Measurements from ENCODE around the gene HNF1A.

Gene HNF1A

DNA sequence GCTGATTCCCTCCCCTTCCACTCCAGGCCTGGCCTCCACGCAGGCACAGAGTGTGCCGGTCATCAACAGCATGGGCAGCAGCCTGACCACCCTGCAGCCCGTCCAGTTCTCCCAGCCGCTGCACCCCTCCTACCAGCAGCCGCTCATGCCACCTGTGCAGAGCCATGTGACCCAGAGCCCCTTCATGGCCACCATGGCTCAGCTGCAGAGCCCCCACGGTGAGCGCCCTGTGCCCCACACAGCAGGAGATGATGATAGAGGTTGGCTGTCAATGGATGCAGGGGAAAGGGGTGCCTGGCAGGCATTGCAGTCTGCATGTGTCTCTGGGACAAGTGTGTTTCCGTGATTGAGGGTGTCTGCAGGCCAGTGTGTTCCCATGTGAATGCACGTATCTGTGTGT, 19.1 kb downstream of the HNF1A start:
- TF ChIP-seq, protein P1, sequence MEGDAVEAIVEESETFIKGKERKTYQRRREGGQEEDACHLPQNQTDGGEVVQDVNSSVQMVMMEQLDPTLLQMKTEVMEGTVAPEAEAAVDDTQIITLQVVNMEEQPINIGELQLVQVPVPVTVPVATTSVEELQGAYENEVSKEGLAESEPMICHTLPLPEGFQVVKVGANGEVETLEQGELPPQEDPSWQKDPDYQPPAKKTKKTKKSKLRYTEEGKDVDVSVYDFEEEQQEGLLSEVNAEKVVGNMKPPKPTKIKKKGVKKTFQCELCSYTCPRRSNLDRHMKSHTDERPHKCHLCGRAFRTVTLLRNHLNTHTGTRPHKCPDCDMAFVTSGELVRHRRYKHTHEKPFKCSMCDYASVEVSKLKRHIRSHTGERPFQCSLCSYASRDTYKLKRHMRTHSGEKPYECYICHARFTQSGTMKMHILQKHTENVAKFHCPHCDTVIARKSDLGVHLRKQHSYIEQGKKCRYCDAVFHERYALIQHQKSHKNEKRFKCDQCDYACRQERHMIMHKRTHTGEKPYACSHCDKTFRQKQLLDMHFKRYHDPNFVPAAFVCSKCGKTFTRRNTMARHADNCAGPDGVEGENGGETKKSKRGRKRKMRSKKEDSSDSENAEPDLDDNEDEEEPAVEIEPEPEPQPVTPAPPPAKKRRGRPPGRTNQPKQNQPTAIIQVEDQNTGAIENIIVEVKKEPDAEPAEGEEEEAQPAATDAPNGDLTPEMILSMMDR (IDR thresholded peaks at IDR 0.05; ENCODE audit: low read depth, low read length), result no peak
- DNase-seq (ENCODE audit: extremely low read depth, low read depth), result no peak

DNA sequence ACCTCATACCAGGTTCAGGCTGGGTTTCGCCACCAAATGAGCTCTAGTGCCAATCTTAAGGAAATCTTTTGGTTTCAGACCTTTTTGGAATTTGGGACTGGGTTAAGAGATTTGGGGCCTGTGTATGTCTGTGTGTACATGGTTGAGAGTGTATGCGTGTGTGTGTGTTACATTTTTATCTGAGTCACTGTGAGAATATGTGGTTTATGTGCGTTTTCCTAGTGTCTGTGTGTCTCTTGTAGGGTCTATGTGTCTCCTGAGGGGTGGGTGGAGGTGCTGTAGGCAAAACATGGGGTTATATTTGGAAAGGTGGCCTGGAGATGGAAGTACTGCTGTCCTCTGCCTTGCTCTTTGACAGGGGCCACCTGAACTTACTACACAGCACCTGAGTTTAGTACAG, 20.1 kb downstream of the HNF1A start:
- no peak for DNase-seq (ENCODE audit: extremely low read depth, low read depth)
- TF ChIP-seq, protein P1 (IDR thresholded peaks at IDR 0.05; ENCODE audit: low read depth, low read length), result no peak

DNA sequence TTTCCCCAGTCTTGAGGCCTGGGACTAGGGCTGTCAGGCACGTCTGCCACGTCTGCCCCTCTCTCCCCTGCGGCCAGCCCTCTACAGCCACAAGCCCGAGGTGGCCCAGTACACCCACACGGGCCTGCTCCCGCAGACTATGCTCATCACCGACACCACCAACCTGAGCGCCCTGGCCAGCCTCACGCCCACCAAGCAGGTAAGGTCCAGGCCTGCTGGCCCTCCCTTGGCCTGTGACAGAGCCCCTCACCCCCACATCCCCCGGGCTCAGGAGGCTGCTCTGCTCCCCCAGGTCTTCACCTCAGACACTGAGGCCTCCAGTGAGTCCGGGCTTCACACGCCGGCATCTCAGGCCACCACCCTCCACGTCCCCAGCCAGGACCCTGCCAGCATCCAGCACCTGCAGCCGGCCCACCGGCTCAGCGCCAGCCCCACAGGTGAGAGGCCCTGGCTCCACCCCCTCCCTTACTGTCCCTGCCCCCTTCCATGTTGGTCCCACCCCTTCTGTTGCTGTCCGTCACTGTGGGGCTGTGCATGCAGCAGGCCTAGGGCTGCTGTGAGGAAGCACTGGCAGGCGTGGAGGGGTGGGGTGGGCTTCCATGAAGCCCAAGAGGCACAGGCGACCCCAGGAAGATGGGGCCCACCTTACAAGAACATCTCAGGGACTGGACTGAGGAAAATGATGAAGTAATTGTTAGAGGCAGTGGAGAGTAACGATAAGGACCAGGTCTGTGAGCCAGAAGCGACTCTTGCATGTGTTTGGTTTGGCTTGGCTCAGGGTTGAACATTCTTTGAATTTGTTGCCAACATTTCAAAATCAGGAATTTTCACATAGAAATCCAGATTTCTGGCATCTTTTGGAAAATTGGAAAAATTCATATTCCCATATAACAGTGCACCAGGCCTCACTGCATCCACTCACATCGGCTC, 21.1 kb downstream of the HNF1A start:
- no peak for DNase-seq (ENCODE audit: extremely low read depth, low read depth)

GRCh38 chr12:121000530-121000929, 22.2 kb downstream of the HNF1A start:
- DNase-seq (ENCODE audit: extremely low read depth, low read depth), result no peak
- TF ChIP-seq, protein P1 (IDR thresholded peaks at IDR 0.05; ENCODE audit: low read depth, low read length), result no peak

More for the DNA sequence above, 21.1 kb downstream of the HNF1A start:
- TF ChIP-seq, protein P1 (IDR thresholded peaks at IDR 0.05; ENCODE audit: low read depth, low read length), result no peak

DNA sequence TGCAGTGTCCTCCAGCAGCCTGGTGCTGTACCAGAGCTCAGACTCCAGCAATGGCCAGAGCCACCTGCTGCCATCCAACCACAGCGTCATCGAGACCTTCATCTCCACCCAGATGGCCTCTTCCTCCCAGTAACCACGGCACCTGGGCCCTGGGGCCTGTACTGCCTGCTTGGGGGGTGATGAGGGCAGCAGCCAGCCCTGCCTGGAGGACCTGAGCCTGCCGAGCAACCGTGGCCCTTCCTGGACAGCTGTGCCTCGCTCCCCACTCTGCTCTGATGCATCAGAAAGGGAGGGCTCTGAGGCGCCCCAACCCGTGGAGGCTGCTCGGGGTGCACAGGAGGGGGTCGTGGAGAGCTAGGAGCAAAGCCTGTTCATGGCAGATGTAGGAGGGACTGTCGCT, 22.7 kb downstream of the HNF1A start:
- TF ChIP-seq, protein P1 (IDR thresholded peaks at IDR 0.05; ENCODE audit: low read depth, low read length), result no peak
- no peak for DNase-seq (ENCODE audit: extremely low read depth, low read depth)

DNA sequence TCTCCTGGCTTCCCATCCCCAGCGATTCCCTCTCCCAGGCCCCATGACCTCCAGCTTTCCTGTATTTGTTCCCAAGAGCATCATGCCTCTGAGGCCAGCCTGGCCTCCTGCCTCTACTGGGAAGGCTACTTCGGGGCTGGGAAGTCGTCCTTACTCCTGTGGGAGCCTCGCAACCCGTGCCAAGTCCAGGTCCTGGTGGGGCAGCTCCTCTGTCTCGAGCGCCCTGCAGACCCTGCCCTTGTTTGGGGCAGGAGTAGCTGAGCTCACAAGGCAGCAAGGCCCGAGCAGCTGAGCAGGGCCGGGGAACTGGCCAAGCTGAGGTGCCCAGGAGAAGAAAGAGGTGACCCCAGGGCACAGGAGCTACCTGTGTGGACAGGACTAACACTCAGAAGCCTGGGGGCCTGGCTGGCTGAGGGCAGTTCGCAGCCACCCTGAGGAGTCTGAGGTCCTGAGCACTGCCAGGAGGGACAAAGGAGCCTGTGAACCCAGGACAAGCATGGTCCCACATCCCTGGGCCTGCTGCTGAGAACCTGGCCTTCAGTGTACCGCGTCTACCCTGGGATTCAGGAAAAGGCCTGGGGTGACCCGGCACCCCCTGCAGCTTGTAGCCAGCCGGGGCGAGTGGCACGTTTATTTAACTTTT, 23.6 kb downstream of the HNF1A start:
- no peak for DNase-seq (ENCODE audit: extremely low read depth, low read depth)
- TF ChIP-seq, protein P1 (IDR thresholded peaks at IDR 0.05; ENCODE audit: low read depth, low read length), result no peak

DNA sequence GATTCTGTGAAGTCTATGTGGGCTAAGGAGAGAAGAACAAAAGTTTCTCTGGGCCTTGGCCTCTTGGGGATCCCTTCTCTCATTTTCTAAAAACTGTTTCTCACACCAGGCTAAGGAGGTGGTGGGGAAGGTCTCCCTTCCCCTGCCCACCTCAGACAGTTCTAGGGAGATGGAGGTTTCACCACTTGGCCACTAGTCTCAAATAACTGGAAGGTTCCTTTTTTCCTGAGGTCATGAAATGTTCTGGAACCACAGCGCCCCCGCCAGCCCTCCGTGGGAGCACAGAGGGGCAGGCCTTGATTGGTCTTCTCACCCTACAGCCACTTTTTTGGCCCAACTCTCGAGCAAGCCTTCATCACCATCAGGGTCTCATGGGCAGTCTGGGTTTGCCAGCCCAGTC, 25.3 kb downstream of the HNF1A start:
- no peak for DNase-seq (ENCODE audit: extremely low read depth, low read depth)
- TF ChIP-seq, protein P1 (IDR thresholded peaks at IDR 0.05; ENCODE audit: low read depth, low read length), result no peak; the same call in 1 of the 2 replicates

All from AG09319 (cell line).